K562 (cell line): ENCODE data around the gene MRPL22. TPM values are rescaled to one million over a fixed set of nuclear protein-coding genes. Genes with fewer than 3 reads are reported as not detected.

ENCODE experiments used
- ARID3A ChIP-seq: IDR thresholded peaks from 2 replicates; pipeline ENCODE4 v1.6.1; 2012; ENCODE audit warnings: low read depth, low read length, improper control_type of control experiment, borderline replicate concordance
- CBX3 ChIP-seq, 2 experiments: IDR thresholded peaks; 1 replicate in 1 of 2; 2 replicates in 1 of 2; pipeline ENCODE4 v1.6.1; 2012; ENCODE audit warnings: inconsistent platforms in 2 of 2, low read length in 2 of 2, borderline replicate concordance in 1 of 2, control low read depth in 1 of 2
- CBX5 ChIP-seq: IDR thresholded peaks from 2 replicates; pipeline ENCODE4 v1.6.1; 2014; ENCODE audit warnings: low read depth, borderline replicate concordance
- CEBPB ChIP-seq: fragments of 450-650 bp; IDR thresholded peaks from 2 replicates; pipeline ENCODE4 v1.6.1; 2016; ENCODE audit warnings: missing genetic modification characterization, missing compliant biosample characterization
- CGGBP1 ChIP-seq: fragments of 250-450 bp; sonication (Bioruptor Pico); IDR thresholded peaks from 2 replicates; pipeline ENCODE4 v1.9.0; 2021; ENCODE audit warnings: mild to moderate bottlenecking
- E2F1 ChIP-seq: sonication (generic); formaldehyde crosslinking; IDR thresholded peaks from 2 replicates; pipeline ENCODE4 v1.8.1; 2023; ENCODE audit warnings: mild to moderate bottlenecking, missing genetic modification reagents, moderate library complexity
- FOXP1 ChIP-seq: sonication (generic); formaldehyde crosslinking; IDR thresholded peaks from 2 replicates; pipeline ENCODE4 v1.8.0; 2022; ENCODE audit warnings: mild to moderate bottlenecking, missing genetic modification reagents
- ILK ChIP-seq: fragments of 450-650 bp; IDR thresholded peaks from 2 replicates; pipeline ENCODE4 v1.6.1; 2016; ENCODE audit warnings: missing genetic modification characterization, low read depth, mild to moderate bottlenecking, missing compliant biosample characterization, moderate library complexity, borderline replicate concordance
- JUNB ChIP-seq: fragments of 450-650 bp; formaldehyde crosslinking; conservative IDR thresholded peaks from 2 replicates; pipeline ENCODE4 v1.4.0; 2020; ENCODE audit warnings: mild to moderate bottlenecking
- MYC ChIP-seq, 2 experiments: fragments of 250-450 bp in 1 of 2; sonication (Bioruptor Pico) in 1 of 2; IDR thresholded peaks; 2 replicates each; pipeline versions ENCODE4 v1.5.1 to v1.6.1; 2012 to 2021; ENCODE audit warnings: low read depth in 2 of 2, borderline replicate concordance in 1 of 2, improper control_type of control experiment in 1 of 2, low read length in 1 of 2, mild to moderate bottlenecking in 1 of 2, moderate library complexity in 1 of 2
- SMARCA4 ChIP-seq: fragments of 450-650 bp; IDR thresholded peaks from 2 replicates; pipeline ENCODE4 v1.6.1; 2016
- ZBTB1 ChIP-seq: sonication (generic); formaldehyde crosslinking; IDR thresholded peaks from 2 replicates; pipeline ENCODE4 v1.8.1; 2023; ENCODE audit warnings: missing genetic modification reagents, low read depth, mild to moderate bottlenecking, borderline replicate concordance
- ZC3H11A ChIP-seq: IDR thresholded peaks from 2 replicates; pipeline ENCODE4 v1.6.1; 2012; ENCODE audit warnings: low read depth, low read length, improper control_type of control experiment
- ZFP91 ChIP-seq: sonication (generic); formaldehyde crosslinking; IDR thresholded peaks from 2 replicates; pipeline ENCODE4 v1.8.0; 2022; ENCODE audit warnings: mild to moderate bottlenecking, missing genetic modification reagents
- ZMIZ1 ChIP-seq, 2 experiments: fragments of 150-350 bp in 1 of 2; IDR thresholded peaks; 2 replicates each; pipeline ENCODE4 v1.6.1; 2012 to 2016; ENCODE audit warnings: low read depth in 2 of 2, low read length in 2 of 2, mild to moderate bottlenecking in 1 of 2, moderate library complexity in 1 of 2
- ZNF444 ChIP-seq: fragments of 250-450 bp; sonication (Bioruptor Pico); IDR thresholded peaks from 2 replicates; pipeline ENCODE4 v1.4.0; 2020; ENCODE audit warnings: mild to moderate bottlenecking, moderate library complexity
- polyA plus RNA-seq, 8 experiments: library from polyadenylated mRNA; depleted of rRNA in 4 of 8; stranded (reverse) in 5 of 8; unstranded in 3 of 8; fragments of >200 nt; fragmentation: Nextera tagmentation in 2 of 8; fragmentation: Illumina TruSeq in 1 of 8; extraction: Ambion mirVana in 2 of 8; extraction: Trizol in 1 of 8; gene quantifications; 2 replicates each; pipeline versions ENCODE4 v1.2.1 to v1.2.3, GENCODE V29; 2011 to 2014; ENCODE audit warnings: inconsistent platforms in 1 of 8, missing spikeins in 1 of 8
- total RNA-seq, 7 experiments: library from RNA; depleted of rRNA in 6 of 7; stranded (reverse); fragments of >200 nt in 6 of 7; fragmentation: Illumina TruSeq in 2 of 7; extraction: Trizol in 2 of 7; gene quantifications; 2 replicates each; pipeline versions ENCODE4 v1.2.1 to v1.2.3, GENCODE V29; 2011 to 2021; ENCODE audit warnings: low replicate concordance in 1 of 7

The MRPL22 gene
- total and polyA plus RNA-seq, 9 of the 15 experiments (the other 6 are each of a cell fraction or from before 2014, with no cell fraction given) = 41.1 to 424 (median 102) TPM

GRCh38 chr5:154940772-154941620 lies at the start of gene MRPL22 (continued):
- TF ChIP-seq E2F1 (CRISPR knock-in tag) (no peak), ARID3A (no peak), SMARCA4 (0 out of 2 replicates have a peak, but pooled peaks have one; percentile 18), CGGBP1 (CRISPR knock-in tag) (no peak), MYC (IDR thresholded peaks at IDR 0.05; ENCODE audit: low read depth, low read length) (peak; percentile 47; the same call in 1 of the 2 replicates), MYC (CRISPR knock-in tag; IDR thresholded peaks at IDR 0.05; ENCODE audit: borderline replicate concordance, low read depth) (no peak), CBX3 (IDR thresholded peaks at IDR 0.05; ENCODE audit: borderline replicate concordance in 1 of 2, low read length in 2 of 2) (no peak), ZNF444 (no peak), JUNB (CRISPR knock-in tag) (no peak), ILK (tag) (no peak), CEBPB (tag) (0 out of 2 replicates have a peak, but pooled peaks have one; percentile 19), ZC3H11A (no peak), CBX5 (no peak), FOXP1 (CRISPR knock-in tag) (no peak), ZFP91 (CRISPR knock-in tag) (no peak), ZMIZ1 (IDR thresholded peaks at IDR 0.05; ENCODE audit: low read depth in 2 of 2, low read length in 2 of 2) (peak in 1 of 2 experiments; percentile 28; a peak in 1 of 4 replicates), ZBTB1 (CRISPR knock-in tag) (no peak)
